Measurements from ENCODE around the gene RASSF10.

Gene RASSF10

GRCh38 chr11:13008625-13009475 is at the start of gene RASSF10:
TSS of gene RASSF10 (plus strand) at chr11:13009316. CDS start at chr11:13009577, 261 bp downstream.
- peak; percentile 66 for DNase-seq

- DNase-seq = no peak
These were observed 47.5 kb upstream of the RASSF10 start for GRCh38 chr11:12961615-12962014.

GRCh38 chr11:12962306-12962705 is 46.8 kb upstream of the RASSF10 start:
- DNase-seq = no peak

- no peak for DNase-seq
These were observed 46.1 kb upstream of the RASSF10 start for GRCh38 chr11:12963051-12963450.

- DNase-seq = peak; percentile 48
These were observed 45.2 kb upstream of the RASSF10 start for GRCh38 chr11:12963792-12964536.

GRCh38 chr11:12964650-12965049 is 44.5 kb upstream of the RASSF10 start:
- no peak for DNase-seq

- no peak for DNase-seq
These were observed 43.1 kb upstream of the RASSF10 start for GRCh38 chr11:12966002-12966401.

- peak; percentile 45 for DNase-seq
These were observed 41.0 kb upstream of the RASSF10 start for GRCh38 chr11:12968101-12968500.

- peak; percentile 63 for DNase-seq
These were observed 40.3 kb upstream of the RASSF10 start for GRCh38 chr11:12968826-12969225.

GRCh38 chr11:12971955-12972354 is 37.2 kb upstream of the RASSF10 start:
- no peak for DNase-seq

- peak; percentile 44 for DNase-seq
These were observed 35.5 kb upstream of the RASSF10 start for GRCh38 chr11:12973528-12974181.

GRCh38 chr11:12975195-12975594 is 33.9 kb upstream of the RASSF10 start:
- no peak for DNase-seq

- DNase-seq = no peak
These were observed 29.0 kb upstream of the RASSF10 start for GRCh38 chr11:12979928-12980689.

GRCh38 chr11:12981676-12982522 is 27.2 kb upstream of the RASSF10 start:
- DNase-seq = no peak

GRCh38 chr11:12983336-12983735 is 25.8 kb upstream of the RASSF10 start:
- DNase-seq = no peak

- DNase-seq = no peak
These were observed 22.8 kb upstream of the RASSF10 start for GRCh38 chr11:12986194-12986898.

GRCh38 chr11:12989428-12990161 is 19.5 kb upstream of the RASSF10 start:
- DNase-seq = peak; percentile 88

GRCh38 chr11:12990162-12990480 is 19.0 kb upstream of the RASSF10 start:
- DNase-seq = no peak

GRCh38 chr11:12991426-12991825 is 17.7 kb upstream of the RASSF10 start:
- DNase-seq = no peak

- DNase-seq = no peak
These were observed 15.5 kb upstream of the RASSF10 start for GRCh38 chr11:12993626-12994025.

- DNase-seq = no peak
These were observed 14.6 kb upstream of the RASSF10 start for GRCh38 chr11:12994476-12994875.

Measured in kidney glomerular epithelial cell (primary cell).